ENCODE results near the gene PLPPR3. TPM values are rescaled to one million over a fixed set of nuclear protein-coding genes. Genes with fewer than 3 reads are reported as not detected.
"Not testable (repeated sequence)": the region's sequence is repeated elsewhere in the genome, so short reads cannot be mapped to it uniquely, and the experiment has no call there.

Gene PLPPR3
- total RNA-seq, 2 experiments from 2014 or later = not detected

DNA sequence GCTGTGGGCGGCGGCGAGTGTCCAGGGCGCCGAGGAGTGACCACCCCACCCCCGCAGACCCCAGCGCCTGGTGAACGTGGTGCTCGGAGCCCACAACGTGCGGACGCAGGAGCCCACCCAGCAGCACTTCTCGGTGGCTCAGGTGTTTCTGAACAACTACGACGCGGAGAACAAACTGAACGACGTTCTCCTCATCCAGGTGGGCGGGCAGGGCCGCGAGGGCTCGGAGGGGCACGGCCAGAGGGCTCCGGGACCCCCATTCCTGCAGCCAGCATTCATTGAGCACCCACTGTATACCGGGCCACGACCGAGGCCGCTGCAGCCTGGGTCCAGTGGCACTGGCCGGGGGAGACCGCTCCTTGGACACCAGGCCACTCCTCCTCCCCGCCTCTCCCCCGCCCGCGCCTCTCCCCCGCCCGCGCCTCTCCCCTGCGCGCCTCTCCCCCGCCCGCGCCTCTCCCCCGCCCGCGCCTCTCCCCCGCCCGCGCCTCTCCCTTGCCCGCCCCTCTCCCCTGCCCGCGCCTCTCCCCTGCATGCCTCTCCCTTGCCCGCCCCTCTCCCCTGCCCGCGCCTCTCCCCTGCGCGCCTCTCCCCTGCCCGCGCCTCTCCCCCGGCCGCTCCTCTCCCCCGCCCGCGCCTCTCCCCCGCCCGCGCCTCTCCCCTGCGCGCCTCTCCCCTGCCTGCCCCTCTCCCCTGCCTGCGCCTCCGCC, 22.2 kb upstream of the PLPPR3 start:
- Mint-ChIP-seq H3K9me3 (no peaks in the 10 kb centered on the region), H3K27me3 (peaks cover 35% of the 10 kb centered on the region), H3K27ac (no peak overlapping the region), H3K4me3 (no peak overlapping the region), H3K4me1 (ENCODE audit: low read depth) (peaks cover 3% of the 10 kb centered on the region), H3K36me3 (ENCODE audit: low read depth) (no peaks in the 10 kb centered on the region)
- no peak for ATAC-seq
- TF ChIP-seq CTCF (IDR thresholded peaks at IDR 0.05) = no peak
- no peak for DNase-seq
- POLR2A ChIA-PET = no interaction called here
- CTCF ChIA-PET = no interaction called here
- intact Hi-C loops (cut with micrococcal nuclease) = no loop called here

GRCh38 chr19:843180-843835, 21.6 kb upstream of the PLPPR3 start:
- Mint-ChIP-seq H3K4me3 (no peak overlapping the region), H3K27ac (no peak overlapping the region), H3K27me3 (peaks cover 33% of the 10 kb centered on the region), H3K36me3 (ENCODE audit: low read depth) (no peaks in the 10 kb centered on the region), H3K9me3 (no peaks in the 10 kb centered on the region), H3K4me1 (ENCODE audit: low read depth) (peaks cover 3% of the 10 kb centered on the region)
- ATAC-seq (peak; percentile 34), DNase-seq (no peak)
- CTCF ChIA-PET = no interaction called here
- POLR2A ChIA-PET = interaction anchor here (0.6 kb wide), 1 partner anchor 41 kb away, joined by 3 read pairs; no protein-coding TSS in a partner anchor
- no peak for TF ChIP-seq CTCF (IDR thresholded peaks at IDR 0.05)
- intact Hi-C loops (cut with micrococcal nuclease) = no loop called here

DNA sequence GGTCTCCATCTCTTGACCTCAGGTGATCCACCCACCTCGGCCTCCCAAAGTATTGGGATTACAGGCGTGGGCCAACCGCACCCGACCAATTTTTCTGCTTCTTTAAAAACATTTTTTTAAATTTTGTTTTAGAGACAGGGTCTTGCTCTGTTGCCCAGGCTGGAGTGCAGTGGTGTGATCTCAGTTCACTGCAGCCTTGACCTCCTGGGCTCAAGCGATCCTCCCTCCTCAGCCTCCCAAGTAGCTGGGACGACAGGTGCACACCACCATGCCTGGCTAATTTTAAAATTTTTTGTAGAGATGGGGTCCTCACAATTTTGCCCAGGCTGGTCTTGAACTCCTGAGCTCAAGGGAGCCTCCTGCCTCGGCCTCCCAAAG, 21.0 kb upstream of the PLPPR3 start:
- H3K4me3 Mint-ChIP-seq; H3K27ac Mint-ChIP-seq; H3K36me3 Mint-ChIP-seq (ENCODE audit: low read depth); ATAC-seq; intact Hi-C loops (cut with micrococcal nuclease); H3K4me1 Mint-ChIP-seq (ENCODE audit: low read depth); H3K9me3 Mint-ChIP-seq; CTCF ChIA-PET; DNase-seq: not testable (repeated sequence)
- peaks cover 29% of the 10 kb centered on the region for H3K27me3 Mint-ChIP-seq
- POLR2A ChIA-PET = interaction anchor here (0.6 kb wide), 1 partner anchor 40 kb away, joined by 3 read pairs; no protein-coding TSS in a partner anchor

DNA sequence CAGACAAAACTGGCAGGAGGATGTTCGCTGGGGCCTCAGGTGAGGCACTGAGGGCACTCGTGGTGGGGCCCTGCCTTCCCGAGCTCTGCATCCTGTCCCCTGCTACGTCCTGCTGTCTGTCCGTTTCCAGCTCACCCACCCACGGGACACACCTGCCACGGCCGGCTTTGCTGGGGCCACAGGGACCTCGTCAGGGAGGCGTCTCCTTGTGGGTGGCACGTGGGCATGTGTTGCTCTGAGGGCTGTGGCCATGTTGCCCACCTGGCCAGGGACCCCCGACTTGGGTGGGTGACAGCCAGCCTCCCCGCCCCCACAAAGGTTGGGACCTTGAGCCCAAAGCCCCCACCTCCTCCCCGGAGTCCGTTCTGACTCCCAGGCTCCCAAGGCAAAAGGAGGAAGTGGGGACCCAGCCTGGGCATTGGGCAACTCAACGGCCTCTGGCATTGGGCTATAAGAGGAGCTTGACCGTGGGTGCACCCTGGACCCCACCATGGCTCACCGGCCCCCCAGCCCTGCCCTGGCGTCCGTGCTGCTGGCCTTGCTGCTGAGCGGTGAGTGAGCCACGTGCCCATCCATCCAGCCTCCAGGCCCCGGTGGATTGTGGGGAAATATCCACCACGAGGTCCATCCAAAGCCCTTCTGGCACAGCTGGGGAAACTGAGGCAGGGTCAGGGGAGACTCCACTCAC, 18.9 kb upstream of the PLPPR3 start, which contains the start of gene PRTN3:
Gene PRTN3 (plus strand): TSS at position 481 of the 688 bp plus-strand sequence. CDS start 10 bp downstream, at position 491.
- Mint-ChIP-seq H3K4me1 (ENCODE audit: low read depth) (peaks cover 5% of the 10 kb centered on the region), H3K4me3 (no peak within 1 kb of the TSS), H3K27me3 (peaks cover 26% of the 10 kb centered on the region), H3K27ac (no peak within 1 kb of the TSS), H3K9me3 (no peaks in the 10 kb centered on the region), H3K36me3 (ENCODE audit: low read depth) (no peaks in the 10 kb centered on the region)
- ATAC-seq = no peak
- TF ChIP-seq CTCF (IDR thresholded peaks at IDR 0.05) = no peak
- ChIA-PET POLR2A (no interaction called here), CTCF (no interaction called here)
- DNase-seq = no peak
- intact Hi-C loops (cut with micrococcal nuclease) = no loop called here

DNA sequence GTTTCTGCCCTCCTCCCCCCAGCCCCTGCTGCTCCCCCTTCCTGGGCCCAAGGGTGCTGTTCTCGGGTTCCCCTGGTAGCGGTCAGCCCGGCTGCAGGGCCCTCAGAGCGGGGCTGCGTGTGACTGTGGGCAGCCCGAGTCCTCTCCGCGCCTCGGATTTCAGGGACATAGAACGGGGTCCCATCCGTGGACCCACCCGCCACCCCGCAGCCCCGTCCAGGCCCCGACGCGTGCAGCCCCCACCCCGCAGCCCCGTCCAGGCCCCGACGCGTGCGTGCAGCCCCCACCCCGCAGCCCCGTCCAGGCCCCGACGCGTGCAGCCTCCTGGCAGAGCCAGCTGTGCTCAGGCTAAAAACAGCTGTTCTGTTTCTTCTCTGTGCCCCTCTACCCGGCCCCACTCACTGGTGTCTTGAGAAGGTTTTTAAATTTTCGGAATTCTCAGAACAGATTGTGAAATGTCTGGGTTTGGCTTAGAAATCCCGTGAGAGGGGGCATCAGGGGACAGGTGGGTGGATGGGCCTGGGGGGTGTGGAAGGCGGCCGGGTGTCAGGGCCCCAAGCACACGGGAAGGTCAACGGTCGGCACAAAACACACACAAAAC, 13.6 kb upstream of the PLPPR3 start:
- ChIA-PET CTCF (no interaction called here), POLR2A (no interaction called here)
- H3K27ac Mint-ChIP-seq = no peak overlapping the region

More for the DNA sequence above, 13.6 kb upstream of the PLPPR3 start:
- no peak for TF ChIP-seq CTCF (IDR thresholded peaks at IDR 0.05)
- peaks cover 2% of the 10 kb centered on the region for H3K4me1 Mint-ChIP-seq (ENCODE audit: low read depth)
- no peak for ATAC-seq
- intact Hi-C loops (cut with micrococcal nuclease) = no loop called here
- H3K4me3 Mint-ChIP-seq = no peak overlapping the region
- H3K36me3 Mint-ChIP-seq (ENCODE audit: low read depth) = no peaks in the 10 kb centered on the region
- H3K9me3 Mint-ChIP-seq = no peaks in the 10 kb centered on the region
- peaks cover 8% of the 10 kb centered on the region for H3K27me3 Mint-ChIP-seq
- no peak for DNase-seq

Data from activated CD8-positive, alpha-beta T cell treated with anti-CD3 and anti-CD28 coated beads for 36 hours (primary cell).